ENCODE results near the gene GCAT.

DNA sequence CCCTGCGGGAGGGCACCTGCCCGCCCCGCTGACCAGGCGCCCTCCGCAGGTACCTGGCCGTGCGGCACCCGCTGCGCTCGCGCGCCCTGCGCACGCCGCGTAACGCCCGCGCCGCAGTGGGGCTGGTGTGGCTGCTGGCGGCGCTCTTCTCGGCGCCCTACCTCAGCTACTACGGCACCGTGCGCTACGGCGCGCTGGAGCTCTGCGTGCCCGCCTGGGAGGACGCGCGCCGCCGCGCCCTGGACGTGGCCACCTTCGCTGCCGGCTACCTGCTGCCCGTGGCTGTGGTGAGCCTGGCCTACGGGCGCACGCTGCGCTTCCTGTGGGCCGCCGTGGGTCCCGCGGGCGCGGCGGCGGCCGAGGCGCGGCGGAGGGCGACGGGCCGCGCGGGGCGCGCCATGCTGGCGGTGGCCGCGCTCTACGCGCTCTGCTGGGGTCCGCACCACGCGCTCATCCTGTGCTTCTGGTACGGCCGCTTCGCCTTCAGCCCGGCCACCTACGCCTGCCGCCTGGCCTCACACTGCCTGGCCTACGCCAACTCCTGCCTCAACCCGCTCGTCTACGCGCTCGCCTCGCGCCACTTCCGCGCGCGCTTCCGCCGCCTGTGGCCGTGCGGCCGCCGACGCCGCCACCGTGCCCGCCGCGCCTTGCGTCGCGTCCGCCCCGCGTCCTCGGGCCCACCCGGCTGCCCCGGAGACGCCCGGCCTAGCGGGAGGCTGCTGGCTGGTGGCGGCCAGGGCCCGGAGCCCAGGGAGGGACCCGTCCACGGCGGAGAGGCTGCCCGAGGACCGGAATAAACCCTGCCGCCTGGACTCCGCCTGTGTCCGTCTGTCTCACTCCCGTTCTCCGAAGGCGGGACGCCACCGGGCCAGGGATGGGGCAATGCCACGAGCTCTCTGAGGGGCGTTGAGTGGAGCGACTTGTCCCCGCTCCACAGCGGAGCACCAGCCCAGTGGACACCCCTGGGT is 17.2 kb downstream of the GCAT start:
- TF ChIP-seq, protein P1, sequence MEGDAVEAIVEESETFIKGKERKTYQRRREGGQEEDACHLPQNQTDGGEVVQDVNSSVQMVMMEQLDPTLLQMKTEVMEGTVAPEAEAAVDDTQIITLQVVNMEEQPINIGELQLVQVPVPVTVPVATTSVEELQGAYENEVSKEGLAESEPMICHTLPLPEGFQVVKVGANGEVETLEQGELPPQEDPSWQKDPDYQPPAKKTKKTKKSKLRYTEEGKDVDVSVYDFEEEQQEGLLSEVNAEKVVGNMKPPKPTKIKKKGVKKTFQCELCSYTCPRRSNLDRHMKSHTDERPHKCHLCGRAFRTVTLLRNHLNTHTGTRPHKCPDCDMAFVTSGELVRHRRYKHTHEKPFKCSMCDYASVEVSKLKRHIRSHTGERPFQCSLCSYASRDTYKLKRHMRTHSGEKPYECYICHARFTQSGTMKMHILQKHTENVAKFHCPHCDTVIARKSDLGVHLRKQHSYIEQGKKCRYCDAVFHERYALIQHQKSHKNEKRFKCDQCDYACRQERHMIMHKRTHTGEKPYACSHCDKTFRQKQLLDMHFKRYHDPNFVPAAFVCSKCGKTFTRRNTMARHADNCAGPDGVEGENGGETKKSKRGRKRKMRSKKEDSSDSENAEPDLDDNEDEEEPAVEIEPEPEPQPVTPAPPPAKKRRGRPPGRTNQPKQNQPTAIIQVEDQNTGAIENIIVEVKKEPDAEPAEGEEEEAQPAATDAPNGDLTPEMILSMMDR (IDR thresholded peaks at IDR 0.05) = no peak
- no peak for TF ChIP-seq POLR2A (IDR thresholded peaks at IDR 0.05)
